OCI-LY3 (cell line): ENCODE data around the gene TIMM10B.

Source experiments
- CTCF ChIP-seq: fragments of 200-600, 300-600 bp; sonication (generic); IDR thresholded peaks from 2 replicates; pipeline ENCODE4 v1.5.1; 2014; ENCODE audit warnings: antibody characterized with exemption, low read length, low read depth
- EZH2phosphoT487 ChIP-seq: fragments of 200-600 bp; shearing (Covaris generic); IDR thresholded peaks from 2 replicates; pipeline ENCODE4 v1.6.1; 2018; ENCODE audit warnings: antibody characterized with exemption, mixed run types, low read depth

- TF ChIP-seq CTCF (no peak), EZH2phosphoT487 (no peak)
Observed at GRCh38 chr11:6481012-6481923, at the start of gene TIMM10B, which contains the start of gene ARFIP2.
